Esophagus (tissue), 2 donors: Measurements from ENCODE around the gene UGT1A9. TPM values are rescaled to one million over a fixed set of nuclear protein-coding genes. Genes with fewer than 3 reads are reported as not detected.

Experiments
- H3K27ac ChIP-seq, 2 donors: one replicate each; pipeline ENCODE4 v1.5.1; 2013; ENCODE audit warnings: low read depth in 2 of 2, mild to moderate bottlenecking in 2 of 2, inconsistent platforms in 1 of 2, low read length in 1 of 2, moderate library complexity in 1 of 2
- H3K27me3 ChIP-seq, 2 donors: one replicate each; pipeline ENCODE4 v1.6.1; 2013; ENCODE audit warnings: low read length in 2 of 2, control low read depth in 1 of 2, mild to moderate bottlenecking in 1 of 2; ENCODE audit not compliant: insufficient read depth in 2 of 2, control insufficient read depth in 1 of 2
- H3K36me3 ChIP-seq, 2 donors: one replicate each; pipeline ENCODE4 v1.6.1; 2013; ENCODE audit warnings: low read length in 1 of 2; ENCODE audit not compliant: control insufficient read depth in 2 of 2, insufficient read depth in 2 of 2
- H3K4me1 ChIP-seq, 2 donors: one replicate each; pipeline ENCODE4 v1.6.1; 2013; ENCODE audit warnings: low read length in 1 of 2; ENCODE audit not compliant: control insufficient read depth in 2 of 2, insufficient read depth in 2 of 2
- H3K4me3 ChIP-seq, 2 donors: one replicate each; pipeline ENCODE4 v1.5.1; 2013; ENCODE audit warnings: low read length in 2 of 2, mild to moderate bottlenecking in 2 of 2, low read depth in 1 of 2, moderate library complexity in 1 of 2
- H3K9me3 ChIP-seq, 2 donors: one replicate each; pipeline ENCODE4 v1.6.1; 2013; ENCODE audit warnings: mild to moderate bottlenecking in 2 of 2, low read depth in 1 of 2, low read length in 1 of 2, moderate library complexity in 1 of 2; ENCODE audit not compliant: control insufficient read depth in 2 of 2, insufficient read depth in 1 of 2
- WGBS, 2 donors: extraction: QIAGEN DNeasy Blood & Tissue Kit; methylation state at CpG; one replicate each; pipeline ENCODE4 v1.1.7; 2013; 5-methylcytosine and 5-hydroxymethylcytosine counted together
- polyA plus RNA-seq, 2 donors: library from polyadenylated mRNA; stranded (reverse); fragments of 200-250 nt; gene quantifications; one replicate each; pipeline ENCODE4 v1.2.3, GENCODE V29; 2013
- donor health status: healthy with polysubstance abuse.
- donor health status: Bipolar disorder and iron deficiency.

Gene UGT1A9
- polyA plus RNA-seq, 2 donors, result 0.01 to 0.31 TPM

GRCh38 chr2:233766416-233766815 lies 94.7 kb downstream of the UGT1A9 start:
- H3K27ac ChIP-seq, result no peak overlapping the region
- no peak overlapping the region for H3K4me3 ChIP-seq
- H3K9me3 ChIP-seq, result no peaks in the 10 kb centered on the region
- WGBS, 2 donors, result 73 to 77% methylated on average over 4 of the region's 4 CpGs
- H3K36me3 ChIP-seq, result peaks cover 0 to 5% of the 10 kb centered on the region in 2 donors
- H3K27me3 ChIP-seq, result no peaks in the 10 kb centered on the region
- H3K4me1 ChIP-seq, result no peaks in the 10 kb centered on the region

GRCh38 chr2:233768076-233768475 lies 96.4 kb downstream of the UGT1A9 start:
- no peaks in the 10 kb centered on the region for H3K4me1 ChIP-seq
- H3K36me3 ChIP-seq, result peaks cover 0 to 9% of the 10 kb centered on the region in 2 donors
- H3K4me3 ChIP-seq, result no peak overlapping the region
- 75 to 87% methylated on average over 4 of the region's 4 CpGs for WGBS, 2 donors
- H3K27me3 ChIP-seq, result no peaks in the 10 kb centered on the region
- no peaks in the 10 kb centered on the region for H3K9me3 ChIP-seq
- H3K27ac ChIP-seq, result no peak overlapping the region

GRCh38 chr2:233769260-233769659 lies 97.6 kb downstream of the UGT1A9 start:
- peaks cover 0 to 9% of the 10 kb centered on the region in 2 donors for H3K36me3 ChIP-seq
- H3K9me3 ChIP-seq, result no peaks in the 10 kb centered on the region
- 89 to 92% methylated on average over 9 of the region's 9 CpGs for WGBS, 2 donors
- no peak overlapping the region for H3K4me3 ChIP-seq
- no peaks in the 10 kb centered on the region for H3K27me3 ChIP-seq
- no peak overlapping the region for H3K27ac ChIP-seq
- H3K4me1 ChIP-seq, result no peaks in the 10 kb centered on the region

- Histone ChIP-seq H3K27ac (no peak overlapping the region), H3K9me3 (peaks cover 4 to 8% of the 10 kb centered on the region in 2 donors), H3K36me3 (peaks cover 0 to 9% of the 10 kb centered on the region in 2 donors), H3K4me1 (no peaks in the 10 kb centered on the region), H3K27me3 (no peaks in the 10 kb centered on the region), H3K4me3 (no peak overlapping the region)
- 88 to 92% methylated on average over 16 of the region's 16 CpGs for WGBS, 2 donors
Measured at GRCh38 chr2:233772153-233772552, 100.5 kb downstream of the UGT1A9 start.

- Histone ChIP-seq H3K36me3 (peaks cover 0 to 9% of the 10 kb centered on the region in 2 donors), H3K4me3 (no peak overlapping the region), H3K27me3 (no peaks in the 10 kb centered on the region), H3K9me3 (peaks cover 4 to 8% of the 10 kb centered on the region in 2 donors), H3K4me1 (no peaks in the 10 kb centered on the region), H3K27ac (no peak overlapping the region)
- 70 to 71% methylated on average over 5 of the region's 5 CpGs for WGBS, 2 donors
Measured at GRCh38 chr2:233772583-233772982, 100.9 kb downstream of the UGT1A9 start.

- Histone ChIP-seq H3K36me3 (peaks cover 0 to 7% of the 10 kb centered on the region in 2 donors), H3K9me3 (peaks cover 4 to 8% of the 10 kb centered on the region in 2 donors), H3K27ac (no peak overlapping the region), H3K27me3 (no peaks in the 10 kb centered on the region), H3K4me1 (no peaks in the 10 kb centered on the region), H3K4me3 (no peak overlapping the region)
- WGBS, 2 donors, result 88 to 92% methylated on average over 5 of the region's 5 CpGs
Measured at GRCh38 chr2:233773854-233774253, 102.2 kb downstream of the UGT1A9 start.

- Histone ChIP-seq H3K27me3 (no peaks in the 10 kb centered on the region), H3K4me3 (no peak overlapping the region), H3K27ac (no peak overlapping the region), H3K9me3 (peaks cover 4 to 8% of the 10 kb centered on the region in 2 donors), H3K36me3 (peaks cover 0 to 4% of the 10 kb centered on the region in 2 donors), H3K4me1 (no peaks in the 10 kb centered on the region)
- WGBS, 2 donors, result 89 to 91% methylated on average over 6 of the region's 6 CpGs
Measured at GRCh38 chr2:233775414-233775813, 103.7 kb downstream of the UGT1A9 start.

- no peak within 1 kb of the TSS for H3K4me3 ChIP-seq
Measured at GRCh38 chr2:233778030-233778429, 106.3 kb downstream of the UGT1A9 start, which contains the start of gene MROH2A. MROH2A (plus strand) TSS chr2:233778330; CDS start chr2:233779359, 1,029 bp downstream.

GRCh38 chr2:233779722-233780121 lies 108.0 kb downstream of the UGT1A9 start:
- Histone ChIP-seq H3K4me1 (no peaks in the 10 kb centered on the region), H3K27me3 (no peaks in the 10 kb centered on the region), H3K9me3 (peaks cover 4 to 8% of the 10 kb centered on the region in 2 donors), H3K27ac (no peak overlapping the region), H3K4me3 (no peak overlapping the region), H3K36me3 (no peaks in the 10 kb centered on the region)
- 85 to 89% methylated on average over 4 of the region's 4 CpGs for WGBS, 2 donors

More at GRCh38 chr2:233778030-233778429, 106.3 kb downstream of the UGT1A9 start, which contains the start of gene MROH2A:
- no peak within 1 kb of the TSS for H3K27ac ChIP-seq
- 81 to 96% methylated on average over 2 of the region's 2 CpGs for WGBS, 2 donors
- H3K4me1 ChIP-seq, result no peaks in the 10 kb centered on the region
- no peaks in the 10 kb centered on the region for H3K27me3 ChIP-seq
- H3K36me3 ChIP-seq, result no peaks in the 10 kb centered on the region
- peaks cover 4 to 8% of the 10 kb centered on the region in 2 donors for H3K9me3 ChIP-seq

GRCh38 chr2:233780771-233781170 lies 109.1 kb downstream of the UGT1A9 start:
- Histone ChIP-seq H3K36me3 (no peaks in the 10 kb centered on the region), H3K9me3 (peaks cover 4% of the 10 kb centered on the region in 2 donors), H3K4me3 (no peak overlapping the region), H3K27me3 (no peaks in the 10 kb centered on the region), H3K27ac (no peak overlapping the region), H3K4me1 (no peaks in the 10 kb centered on the region)
- 91% methylated on average over 4 of the region's 4 CpGs for WGBS, 2 donors
